ENCODE data around the gene VSTM4. TPM values are rescaled to one million over a fixed set of nuclear protein-coding genes. Genes with fewer than 3 reads are reported as not detected.

Gene VSTM4
- total and polyA plus RNA-seq, 2 experiments from 2014 or later: 0.21 to 0.66 TPM

- Histone ChIP-seq H4K20me1 (replicated peaks; ENCODE audit: insufficient read depth) (no peaks in the 10 kb centered on the region), H3K36me3 (ENCODE audit: insufficient read depth) (no peaks in the 10 kb centered on the region), H3K4me3 (no peak overlapping the region), H3K27me3 (ENCODE audit: insufficient read depth) (no peaks in the 10 kb centered on the region), H3F3A (replicated peaks; ENCODE audit: low read depth) (no peaks in the 10 kb centered on the region), H3K4me1 (ENCODE audit: insufficient read depth) (peaks cover 4% of the 10 kb centered on the region; the same call in 1 of the 2 replicates), H3K79me2 (replicated peaks; ENCODE audit: insufficient read depth) (no peaks in the 10 kb centered on the region), H3K27ac (ENCODE audit: low read depth) (no peak overlapping the region), H3K9me2 (ENCODE audit: insufficient read depth) (no peaks in the 10 kb centered on the region), H2AFZ (no peak overlapping the region), H3K4me2 (no peak overlapping the region)
- Mint-ChIP-seq H3K4me3 (no peak overlapping the region), H3K27me3 (ENCODE audit: insufficient read depth, low read depth, poor library complexity) (peaks cover 8% of the 10 kb centered on the region), H3K36me3 (ENCODE audit: low read depth) (peaks cover 8% of the 10 kb centered on the region; the same call in 2 of the 3 replicates), H3K27ac (peak overlapping the region; percentile 36; the same call in 1 of the 2 replicates), H3K4me1 (peaks cover 22% of the 10 kb centered on the region), H3K9me3 (peaks cover 15% of the 10 kb centered on the region; the same call in 2 of the 3 replicates)
- DNase-seq (ENCODE audit: low spot score) (no peak), ATAC-seq (no peak)
- no peak for TF ChIP-seq CTCF (conservative IDR thresholded peaks at IDR 0.05; ENCODE audit: low read depth in 2 of 2)
- no peak for TF ChIP-seq STAT1 (IDR thresholded peaks at IDR 0.05; ENCODE audit: unreplicated experiment)
- TF ChIP-seq ZNF331 (CRISPR knock-in tag; IDR thresholded peaks at IDR 0.05; ENCODE audit: low read depth): no peak
- no peak for TF ChIP-seq JUNB (IDR thresholded peaks at IDR 0.05; ENCODE audit: unreplicated experiment)
These were observed 32.1 kb downstream of the VSTM4 start for GRCh38 chr10:49083261-49083660.

GRCh38 chr10:49082766-49083165 is 32.6 kb downstream of the VSTM4 start:
- no peaks in the 10 kb centered on the region for H3F3A ChIP-seq (replicated peaks; ENCODE audit: low read depth)
- peaks cover 8% of the 10 kb centered on the region; the same call in 2 of the 3 replicates for H3K36me3 Mint-ChIP-seq (ENCODE audit: low read depth)
- peaks cover 4% of the 10 kb centered on the region; the same call in 1 of the 2 replicates for H3K4me1 ChIP-seq (ENCODE audit: insufficient read depth)
- H3K27ac Mint-ChIP-seq: no peak overlapping the region
- DNase-seq (ENCODE audit: low spot score) (no peak), ATAC-seq (no peak)
- H3K27me3 ChIP-seq (ENCODE audit: insufficient read depth): no peaks in the 10 kb centered on the region
- H3K9me3 Mint-ChIP-seq: peaks cover 15% of the 10 kb centered on the region; the same call in 2 of the 3 replicates
- no peak overlapping the region for H3K4me2 ChIP-seq
- no peak overlapping the region for H3K27ac ChIP-seq (ENCODE audit: low read depth)
- no peaks in the 10 kb centered on the region for H3K79me2 ChIP-seq (replicated peaks; ENCODE audit: insufficient read depth)
- no peak overlapping the region for H3K4me3 Mint-ChIP-seq
- H3K9me2 ChIP-seq (ENCODE audit: insufficient read depth): no peaks in the 10 kb centered on the region
- no peaks in the 10 kb centered on the region for H3K36me3 ChIP-seq (ENCODE audit: insufficient read depth)
- no peak overlapping the region for H2AFZ ChIP-seq
- H3K27me3 Mint-ChIP-seq (ENCODE audit: insufficient read depth, low read depth, poor library complexity): peaks cover 8% of the 10 kb centered on the region
- no peaks in the 10 kb centered on the region for H4K20me1 ChIP-seq (replicated peaks; ENCODE audit: insufficient read depth)
- no peak overlapping the region for H3K4me3 ChIP-seq
- H3K4me1 Mint-ChIP-seq: peaks cover 22% of the 10 kb centered on the region
- no peak for TF ChIP-seq ZNF114 (CRISPR knock-in tag; IDR thresholded peaks at IDR 0.05)
- TF ChIP-seq STAT1 (IDR thresholded peaks at IDR 0.05; ENCODE audit: unreplicated experiment): no peak
- no peak for TF ChIP-seq JUNB (IDR thresholded peaks at IDR 0.05; ENCODE audit: unreplicated experiment)
- TF ChIP-seq EZH2phosphoT487 (IDR thresholded peaks at IDR 0.05; ENCODE audit: unreplicated experiment): no peak
- TF ChIP-seq REST (IDR thresholded peaks at IDR 0.05; ENCODE audit: unreplicated experiment): no peak
- no peak for TF ChIP-seq CTCF (conservative IDR thresholded peaks at IDR 0.05; ENCODE audit: low read depth in 2 of 2)
- TF ChIP-seq NANOG (IDR thresholded peaks at IDR 0.05; ENCODE audit: borderline replicate concordance): no peak
- no peak for TF ChIP-seq ZNF331 (CRISPR knock-in tag; IDR thresholded peaks at IDR 0.05; ENCODE audit: low read depth)
- TF ChIP-seq ETS1 (IDR thresholded peaks at IDR 0.05): no peak
- TF ChIP-seq EZH2 (IDR thresholded peaks at IDR 0.05; ENCODE audit: low read depth, unreplicated experiment): no peak

Measured in GM23338 (cell line).